ENCODE measurements around the gene ETFA. TPM values are rescaled to one million over a fixed set of nuclear protein-coding genes. Genes with fewer than 3 reads are reported as not detected.

Gene ETFA
- total and polyA plus RNA-seq, 12 donors: 103 to 541 (median 442) TPM

- WGBS, 2 donors: 4 to 8% methylated on average over 25 of the region's 25 CpGs
- Histone ChIP-seq H3K9me3 (no peaks in the 10 kb centered on the region), H3K27ac (no peak overlapping the region), H3K36me3 (no peaks in the 10 kb centered on the region), H3K4me3 (peak overlapping the region in 4 of 10 donors; percentile 15 to 51 (median 28)), H3K27me3 (peaks cover 69 to 100% (median 95%) of the 10 kb centered on the region in 7 donors), H3K4me1 (peaks cover 35 to 73% (median 57%) of the 10 kb centered on the region in 9 donors)
- no peak for DNase-seq
- TF ChIP-seq CTCF (IDR thresholded peaks at IDR 0.05): no peak
- ATAC-seq: no peak
- intact Hi-C loops (cut with DNase I): loop anchor here in 2 of 10 donors (10.0 kb wide), 1 partner anchor 102 kb away; no protein-coding TSS in a partner anchor
Observed at GRCh38 chr15:76337059-76337695, 25.9 kb upstream of the ETFA start.

GRCh38 chr15:76336254-76337058 is 25.2 kb upstream of the ETFA start, which contains the start of gene ISL2:
Gene ISL2, plus strand, starts transcription at chr15:76336773. Its CDS starts 111 bp downstream, at chr15:76336884.
- 3 to 4% methylated on average over 40 of the region's 40 CpGs for WGBS, 2 donors
- Histone ChIP-seq H3K4me3 (peak within 1 kb of the TSS in 9 of 10 donors; percentile 1 to 51 (median 21)), H3K27ac (peak within 1 kb of the TSS in 1 of 10 donors; percentile 61), H3K4me1 (peaks cover 32 to 66% (median 50%) of the 10 kb centered on the region in 9 donors), H3K9me3 (no peaks in the 10 kb centered on the region), H3K36me3 (no peaks in the 10 kb centered on the region), H3K27me3 (peaks cover 62 to 95% (median 88%) of the 10 kb centered on the region in 7 donors)
- TF ChIP-seq CTCF (IDR thresholded peaks at IDR 0.05): no peak
- DNase-seq (peak in 1 of 2 donors; percentile 46), ATAC-seq (peak in 4 of 8 donors; percentile 30 to 57 (median 34))
- intact Hi-C loops (cut with DNase I): loop anchor here in 2 of 10 donors (10.0 kb wide), 1 partner anchor 102 kb away; no protein-coding TSS in a partner anchor

- peaks cover 53 to 88% (median 79%) of the 10 kb centered on the region in 7 donors for H3K27me3 ChIP-seq
- H3K27ac ChIP-seq: peak overlapping the region in 1 of 10 donors; percentile 61
- no peak for TF ChIP-seq CTCF (IDR thresholded peaks at IDR 0.05)
- no peak for DNase-seq
- no peaks in the 10 kb centered on the region for H3K9me3 ChIP-seq
- intact Hi-C loops (cut with DNase I): loop anchor here in 2 of 10 donors (10.0 kb wide), 1 partner anchor 101 kb away; no protein-coding TSS in a partner anchor
- WGBS, 2 donors: 4 to 9% methylated on average over 39 of the region's 39 CpGs
- peaks cover 24 to 57% (median 41%) of the 10 kb centered on the region in 9 donors for H3K4me1 ChIP-seq
- no peaks in the 10 kb centered on the region for H3K36me3 ChIP-seq
- ATAC-seq: no peak
- peak overlapping the region in 4 of 10 donors; percentile 12 to 51 (median 34) for H3K4me3 ChIP-seq
Observed at GRCh38 chr15:76335307-76336253, 24.3 kb upstream of the ETFA start.
